GM04503 (cell line): ENCODE results near the gene ADAMTS2.
"Not testable (repeated sequence)": the region's sequence is repeated elsewhere in the genome, so short reads cannot be mapped to it uniquely, and the experiment has no call there.

ENCODE experiments used
- DNase-seq: peaks from one replicate; pipeline ENCODE4 v3.0.0-alpha.2; 2012; ENCODE audit warnings: low read depth

ADAMTS2 gene

GRCh38 chr5:179325296-179326031 lies 19.8 kb downstream of the ADAMTS2 start:
- DNase-seq, result no peak

GRCh38 chr5:179324760-179325295 lies 20.4 kb downstream of the ADAMTS2 start:
- no peak for DNase-seq

- not testable (repeated sequence) for DNase-seq
Observed at GRCh38 chr5:179324316-179324715, 20.9 kb downstream of the ADAMTS2 start.

- DNase-seq, result no peak
Observed at GRCh38 chr5:179323026-179323870, 22.0 kb downstream of the ADAMTS2 start.

- no peak for DNase-seq
Observed at GRCh38 chr5:179322071-179323025, 22.9 kb downstream of the ADAMTS2 start.

GRCh38 chr5:179321206-179321987 lies 23.9 kb downstream of the ADAMTS2 start:
- no peak for DNase-seq

- DNase-seq, result no peak
Observed at GRCh38 chr5:179319741-179320281, 25.4 kb downstream of the ADAMTS2 start.

- no peak for DNase-seq
Observed at GRCh38 chr5:179319123-179319522, 26.1 kb downstream of the ADAMTS2 start.

GRCh38 chr5:179318221-179318955 lies 26.9 kb downstream of the ADAMTS2 start:
- DNase-seq, result no peak

GRCh38 chr5:179317411-179318220 lies 27.6 kb downstream of the ADAMTS2 start:
- DNase-seq, result no peak

GRCh38 chr5:179316982-179317381 lies 28.3 kb downstream of the ADAMTS2 start:
- DNase-seq, result no peak

- DNase-seq, result no peak
Observed at GRCh38 chr5:179316111-179316551, 29.1 kb downstream of the ADAMTS2 start.

GRCh38 chr5:179315356-179315890 lies 29.8 kb downstream of the ADAMTS2 start:
- no peak for DNase-seq

- DNase-seq, result no peak
Observed at GRCh38 chr5:179314606-179315355, 30.5 kb downstream of the ADAMTS2 start.

GRCh38 chr5:179313849-179314521 lies 31.3 kb downstream of the ADAMTS2 start:
- DNase-seq, result peak; percentile 86

- no peak for DNase-seq
Observed at GRCh38 chr5:179312557-179313235, 32.6 kb downstream of the ADAMTS2 start.

GRCh38 chr5:179311581-179311980 lies 33.7 kb downstream of the ADAMTS2 start:
- DNase-seq, result no peak
